GM18505 (cell line): ENCODE measurements around the gene LSM4.

Experiments
- ATAC-seq: cut with Tn5 transposase; IDR thresholded peaks from one replicate; pipeline ENCODE4 v1.9.1; 2021; ENCODE audit not compliant: unreplicated experiment
- POLR2A ChIP-seq: IDR thresholded peaks from 4 replicates; pipeline ENCODE4 v1.6.1; 2011; ENCODE audit warnings: borderline replicate concordance; ENCODE audit not compliant: insufficient read depth, insufficient read length; ENCODE audit errors: extremely low read depth

Gene LSM4

DNA sequence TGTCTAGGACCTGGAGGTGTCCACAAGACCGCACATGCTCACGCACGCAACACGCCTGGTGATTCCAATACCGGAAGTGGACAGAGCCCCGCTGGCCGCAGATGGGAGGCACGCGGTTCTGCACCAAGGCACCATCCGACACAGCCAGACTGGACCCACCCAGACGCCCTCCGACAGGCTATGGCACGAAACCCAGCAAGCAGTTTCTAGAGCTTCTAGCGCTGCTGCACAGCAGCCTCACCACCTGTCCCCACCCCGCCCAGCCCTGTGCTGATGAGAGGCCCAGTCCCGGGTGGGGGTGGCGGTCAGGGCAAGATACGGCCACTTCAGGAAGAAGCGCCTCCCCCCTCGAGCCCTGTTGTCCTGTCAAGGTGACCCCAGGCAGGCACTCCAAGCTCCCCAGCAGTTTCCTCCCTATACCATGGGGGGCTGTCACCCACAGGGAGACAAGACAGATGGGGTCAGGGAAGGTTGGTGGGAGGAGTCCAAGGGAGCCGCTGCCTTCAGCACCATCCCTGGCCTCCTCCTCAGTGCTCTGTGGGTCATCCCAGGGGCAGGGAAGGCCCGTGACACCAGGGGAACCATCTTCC, 11.3 kb downstream of the LSM4 start:
- no peak for TF ChIP-seq POLR2A
- ATAC-seq = no peak

GRCh38 chr19:18310966-18311365, 11.9 kb downstream of the LSM4 start:
- TF ChIP-seq POLR2A = no peak
- ATAC-seq = no peak

- ATAC-seq = no peak
- peak; percentile 40 for TF ChIP-seq POLR2A
Measured at GRCh38 chr19:18310118-18310909, 12.6 kb downstream of the LSM4 start.

DNA sequence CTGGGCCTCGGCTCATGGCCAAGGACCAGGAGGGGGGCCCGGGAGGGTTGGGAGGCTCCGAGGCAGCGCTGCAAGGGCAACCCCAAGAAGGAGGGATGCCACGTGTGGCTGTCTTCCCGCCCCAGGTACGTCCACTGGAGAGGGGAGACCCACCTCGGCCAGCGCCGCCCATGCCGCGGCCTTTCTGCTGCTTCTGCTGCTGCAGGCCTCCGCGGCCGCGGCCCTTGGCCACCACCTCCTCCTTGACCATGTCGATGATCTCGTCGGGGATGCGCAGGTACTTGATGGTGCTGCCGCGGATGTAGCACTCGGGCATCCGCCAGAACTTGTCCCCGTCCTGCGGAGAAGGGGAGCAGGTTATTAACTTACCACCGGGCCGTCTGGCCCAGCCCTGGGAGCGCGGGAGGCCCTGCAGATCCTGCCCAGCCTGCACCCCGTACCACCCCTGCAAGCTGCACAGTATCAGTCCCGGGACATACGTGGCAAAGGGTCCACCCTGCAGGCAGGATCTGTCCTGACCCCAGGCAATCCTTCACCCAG, 13.3 kb downstream of the LSM4 start:
- ATAC-seq = no peak
- no peak for TF ChIP-seq POLR2A

- no peak for ATAC-seq
- TF ChIP-seq POLR2A = no peak
Measured at GRCh38 chr19:18308948-18309325, 13.9 kb downstream of the LSM4 start.

DNA sequence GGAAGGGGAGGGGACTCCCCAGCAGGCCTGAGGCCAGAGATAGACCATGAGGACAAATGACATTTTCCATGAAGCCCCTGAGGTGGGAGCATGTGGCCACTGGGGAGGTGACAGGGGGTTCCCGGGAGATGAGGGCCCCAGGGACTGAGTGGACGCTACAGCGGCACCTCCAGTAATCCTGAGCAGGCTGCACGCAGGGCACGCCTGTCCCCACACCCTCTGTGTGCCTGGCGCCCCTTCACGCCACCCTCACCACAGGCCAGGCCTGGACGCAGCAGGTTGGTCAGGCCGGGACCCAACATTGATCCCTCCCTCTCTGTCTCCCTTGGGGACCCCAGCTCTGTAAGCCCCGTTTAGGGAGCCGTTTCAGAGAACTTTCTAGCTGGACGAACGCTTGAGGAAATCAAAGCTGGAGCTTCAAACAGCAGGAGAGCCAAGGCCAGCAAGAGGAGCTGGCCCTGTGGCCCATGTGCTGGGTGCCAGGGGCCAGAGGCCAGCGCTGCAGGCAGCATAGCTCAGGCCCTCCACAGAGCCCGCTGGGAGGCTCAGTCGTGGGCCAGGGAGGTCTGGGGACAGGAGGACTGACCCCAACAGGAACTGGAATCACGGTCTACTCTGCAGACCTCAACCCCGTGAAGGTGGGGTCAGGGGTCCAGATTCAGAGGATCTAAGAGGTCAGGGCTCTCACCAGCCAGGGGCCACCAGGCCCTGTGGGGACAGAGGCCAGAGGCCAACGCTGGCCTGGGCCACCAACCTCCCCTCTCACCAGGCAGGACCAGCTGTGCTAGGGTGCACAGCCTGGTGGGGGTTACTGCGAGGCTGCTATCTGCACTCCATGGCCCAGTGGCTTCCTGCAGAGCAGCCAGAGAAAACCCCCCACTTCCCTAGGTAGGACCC, 14.6 kb downstream of the LSM4 start:
- no peak for ATAC-seq
- TF ChIP-seq POLR2A = peak; percentile 35

GRCh38 chr19:18307271-18307681, 15.6 kb downstream of the LSM4 start:
- ATAC-seq = no peak
- TF ChIP-seq POLR2A = no peak

DNA sequence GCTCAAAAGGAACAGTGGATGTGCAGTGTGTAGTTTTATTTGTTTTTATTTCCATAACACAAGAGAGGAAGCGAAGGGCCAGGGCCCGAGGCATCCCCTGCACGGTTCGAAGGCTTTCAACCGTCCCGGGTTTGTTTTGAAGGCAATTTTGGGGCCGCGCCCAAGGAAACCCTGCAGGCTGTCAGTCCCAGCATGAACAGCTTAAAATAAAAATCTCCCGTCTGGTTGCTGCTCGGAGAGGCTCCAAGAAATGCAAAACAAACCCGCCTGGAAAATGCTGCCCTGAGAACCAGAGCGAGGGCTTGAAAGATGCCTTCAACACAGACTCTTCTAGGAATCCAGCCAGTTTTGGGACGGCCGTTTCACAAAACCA, 16.0 kb downstream of the LSM4 start:
- TF ChIP-seq POLR2A = no peak
- no peak for ATAC-seq

DNA sequence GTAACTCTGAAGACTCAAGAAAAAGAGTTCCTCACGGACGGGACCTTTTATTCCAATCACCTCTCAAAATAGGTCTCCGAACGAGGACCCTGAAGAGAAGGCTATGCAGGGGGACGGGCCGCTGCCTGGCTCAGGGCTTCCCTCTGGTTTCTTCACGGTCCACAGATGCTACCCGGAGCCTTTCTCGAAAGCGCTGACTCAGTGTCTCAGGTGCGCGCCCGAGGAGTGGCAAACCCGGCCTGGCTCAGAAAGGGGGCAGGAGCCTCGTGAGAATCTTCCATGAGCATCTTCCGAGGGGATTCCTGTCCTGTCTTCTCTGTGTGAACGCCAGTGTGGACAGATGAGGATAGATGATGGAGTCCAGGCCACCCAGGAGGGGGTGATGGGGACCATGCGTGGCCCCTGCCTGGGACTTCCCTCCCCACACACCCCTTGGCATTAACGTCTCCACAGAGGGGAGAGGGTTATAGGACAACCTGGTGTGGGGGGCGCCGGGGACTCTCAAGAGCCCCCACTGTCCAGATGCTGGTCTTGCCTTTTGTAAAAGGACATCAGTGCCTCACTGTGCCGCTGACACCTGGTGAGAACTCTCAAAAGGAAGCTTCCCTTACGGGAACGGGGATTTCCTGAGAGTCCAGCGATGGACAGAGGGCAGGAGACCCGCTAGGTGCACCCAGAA, 16.5 kb downstream of the LSM4 start:
- no peak for TF ChIP-seq POLR2A
- ATAC-seq = no peak

- peak; percentile 68 for TF ChIP-seq POLR2A
- no peak for ATAC-seq
Measured at GRCh38 chr19:18304458-18305310, 18.2 kb downstream of the LSM4 start.

DNA sequence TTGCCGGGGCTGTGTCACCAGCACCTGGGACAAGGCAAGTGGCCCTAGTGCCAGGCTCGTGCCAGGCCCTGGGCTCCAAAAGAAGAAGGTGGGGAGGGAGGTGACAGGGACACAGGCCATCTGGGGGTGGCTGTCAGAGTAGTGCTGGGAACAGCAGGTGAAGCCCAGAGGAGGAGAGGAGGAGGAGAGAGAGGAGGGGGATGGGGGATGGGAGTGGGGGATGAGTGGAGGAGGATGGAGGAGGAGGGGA, 18.7 kb downstream of the LSM4 start:
- ATAC-seq = no peak
- no peak for TF ChIP-seq POLR2A

DNA sequence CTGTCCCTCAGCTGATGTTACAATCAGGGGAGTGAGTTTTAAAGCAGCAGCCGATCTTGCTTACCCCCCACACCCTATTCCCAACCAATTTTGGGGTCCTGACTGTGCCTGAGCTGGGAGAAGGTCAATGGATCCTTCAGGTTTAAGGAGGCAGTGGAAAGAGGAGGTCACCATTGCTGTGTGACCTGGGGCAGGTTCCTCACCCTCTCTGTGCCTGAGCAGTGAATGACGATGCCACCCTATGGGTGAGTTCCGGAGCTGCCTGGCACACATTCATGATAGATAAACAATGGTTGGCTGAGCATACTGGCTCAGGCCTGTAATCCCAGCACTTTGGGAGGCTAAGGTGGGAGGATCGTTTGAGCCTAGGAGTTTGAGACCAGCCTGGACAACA, 21.2 kb downstream of the LSM4 start:
- TF ChIP-seq POLR2A = no peak

More for the DNA sequence above, 21.2 kb downstream of the LSM4 start:
- ATAC-seq = no peak
